HepG2 (cell line): ENCODE results near the gene DIPK1B. TPM values are rescaled to one million over a fixed set of nuclear protein-coding genes. Genes with fewer than 3 reads are reported as not detected.
A peak's percentile ranks its signal among the peaks of the same experiment; 100 is the strongest.

Source experiments
- FLYWCH1 ChIP-seq: sonication (generic); formaldehyde crosslinking; IDR thresholded peaks from 2 replicates; pipeline ENCODE4 v1.8.1; 2023; ENCODE audit warnings: mild to moderate bottlenecking, missing genetic modification reagents
- GZF1 ChIP-seq: sonication (generic); formaldehyde crosslinking; IDR thresholded peaks from 2 replicates; pipeline ENCODE4 v1.5.1; 2020; ENCODE audit warnings: mild to moderate bottlenecking, missing genetic modification reagents
- HNRNPH1 ChIP-seq: fragments of 200-400 bp; formaldehyde crosslinking; optimal IDR thresholded peaks from 2 replicates; pipeline ENCODE3; 2017; ENCODE audit warnings: mild to moderate bottlenecking, low read depth, low read length
- KDM1A ChIP-seq: IDR thresholded peaks from 2 replicates; pipeline ENCODE4 v1.6.1; 2016; ENCODE audit warnings: missing compliant biosample characterization
- NONO ChIP-seq, 2 experiments: fragments of 450-650 bp in 1 of 2; sonication (generic) in 1 of 2; formaldehyde crosslinking in 1 of 2; IDR thresholded peaks in 1 of 2; conservative IDR thresholded peaks in 1 of 2; 2 replicates each; pipeline versions ENCODE4 v1.6.1 to v1.8.0; 2017 to 2022; ENCODE audit warnings: mild to moderate bottlenecking in 1 of 2, missing genetic modification reagents in 1 of 2, moderate library complexity in 1 of 2
- PHF20 ChIP-seq: sonication (generic); formaldehyde crosslinking; IDR thresholded peaks from 2 replicates; pipeline ENCODE4 v1.5.0; 2020; ENCODE audit warnings: mild to moderate bottlenecking, missing genetic modification reagents
- RXRB ChIP-seq: IDR thresholded peaks from 2 replicates; pipeline ENCODE4 v1.6.1; 2016; ENCODE audit warnings: borderline replicate concordance, missing genetic modification reagents, missing compliant biosample characterization
- SALL2 ChIP-seq: sonication (generic); formaldehyde crosslinking; IDR thresholded peaks from 2 replicates; pipeline ENCODE4 v1.8.1; 2023; ENCODE audit warnings: mild to moderate bottlenecking, missing genetic modification reagents, inconsistent platforms
- TBX3 ChIP-seq: fragments of 450-650 bp; IDR thresholded peaks from 2 replicates; pipeline ENCODE4 v1.6.1; 2017; ENCODE audit warnings: antibody characterized with exemption, mild to moderate bottlenecking, inconsistent platforms, borderline replicate concordance
- ZNF350 ChIP-seq: sonication (generic); formaldehyde crosslinking; IDR thresholded peaks from 2 replicates; pipeline ENCODE4 v1.4.0; 2020; ENCODE audit warnings: mild to moderate bottlenecking, low read depth, missing genetic modification reagents, borderline replicate concordance
- ZNF383 ChIP-seq: sonication (generic); formaldehyde crosslinking; IDR thresholded peaks from 2 replicates; pipeline ENCODE4 v1.4.0; 2020; ENCODE audit warnings: missing genetic modification reagents, mild to moderate bottlenecking, borderline replicate concordance
- ZNF441 ChIP-seq: sonication (generic); formaldehyde crosslinking; IDR thresholded peaks from 2 replicates; pipeline ENCODE4 v1.7.0; 2021; ENCODE audit warnings: missing genetic modification reagents, borderline replicate concordance
- ZNF746 ChIP-seq: sonication (generic); formaldehyde crosslinking; IDR thresholded peaks from 2 replicates; pipeline ENCODE4 v1.8.0; 2022; ENCODE audit warnings: mild to moderate bottlenecking, missing genetic modification reagents
- ZSCAN31 ChIP-seq: sonication (generic); formaldehyde crosslinking; IDR thresholded peaks from 2 replicates; pipeline ENCODE4 v1.5.0; 2020; ENCODE audit warnings: low read depth, mild to moderate bottlenecking, missing genetic modification reagents
- polyA plus RNA-seq, 8 experiments: library from polyadenylated mRNA; depleted of rRNA in 3 of 8; stranded (reverse) in 7 of 8; unstranded in 1 of 8; fragments of >200 nt; fragmentation: Illumina TruSeq in 4 of 8; extraction: Trizol in 4 of 8; gene quantifications; 2 replicates each; pipeline versions ENCODE4 v1.2.1 to v1.2.3, GENCODE V29; 2011 to 2016; ENCODE audit warnings: low read depth in 4 of 8, missing spikeins in 1 of 8, mixed read lengths in 1 of 8; ENCODE audit not compliant: insufficient read depth in 1 of 8
- total RNA-seq, 5 experiments: library from RNA; depleted of rRNA; stranded (reverse); fragments of >200 nt; fragmentation: Illumina TruSeq; extraction: Trizol; gene quantifications; 2 replicates each; pipeline ENCODE4 v1.2.3, GENCODE V29; 2016; ENCODE audit warnings: low read depth in 1 of 5
- TF ChIP-seq, protein P1 (sequence below): sonication (generic); formaldehyde crosslinking; IDR thresholded peaks from 2 replicates; pipeline ENCODE4 v1.4.0; 2020; ENCODE audit warnings: mild to moderate bottlenecking, missing genetic modification reagents
- TF ChIP-seq, protein P2 (sequence below): sonication (generic); formaldehyde crosslinking; conservative IDR thresholded peaks from 2 replicates; pipeline ENCODE4 v1.4.0; 2020; ENCODE audit warnings: missing genetic modification reagents
- TF ChIP-seq, protein P3 (sequence below): sonication (generic); formaldehyde crosslinking; IDR thresholded peaks from 2 replicates; pipeline ENCODE4 v1.5.0; 2020; ENCODE audit warnings: mild to moderate bottlenecking, missing genetic modification reagents
- TF ChIP-seq, protein P4 (sequence below): sonication (generic); formaldehyde crosslinking; IDR thresholded peaks from 2 replicates; pipeline ENCODE4 v1.4.0; 2020; ENCODE audit warnings: low read depth, missing genetic modification reagents

The DIPK1B gene
- total and polyA plus RNA-seq, 2 of the 13 experiments (the other 11 are each of a cell fraction or from before 2014, with no cell fraction given), result 0.18 to 3.9 TPM

DNA sequence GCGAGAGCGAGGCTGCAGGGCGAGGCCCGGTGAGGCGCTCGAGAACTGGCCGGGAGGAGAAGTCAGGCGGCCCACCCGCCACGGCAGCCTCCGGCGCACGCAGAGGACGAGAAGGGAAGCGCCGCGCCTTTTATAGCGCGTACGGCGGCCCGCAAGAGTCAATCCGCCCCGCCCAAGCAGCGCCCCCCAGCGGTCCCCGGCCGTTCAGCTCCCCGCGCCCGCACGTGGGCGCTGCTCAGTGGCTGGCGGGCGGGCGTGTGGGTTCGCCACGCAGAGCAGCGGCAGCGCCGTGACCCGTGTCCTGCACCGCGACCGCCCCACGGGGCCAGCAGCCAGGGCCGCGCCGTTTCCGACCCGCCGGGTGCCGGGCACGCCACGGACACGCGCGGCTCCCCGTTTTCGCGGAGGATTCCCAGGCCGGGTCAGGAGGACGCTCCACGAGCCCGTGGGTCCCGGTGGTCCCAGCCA lies 15.7 kb downstream of the DIPK1B start (continued):
- TF ChIP-seq, protein P1, sequence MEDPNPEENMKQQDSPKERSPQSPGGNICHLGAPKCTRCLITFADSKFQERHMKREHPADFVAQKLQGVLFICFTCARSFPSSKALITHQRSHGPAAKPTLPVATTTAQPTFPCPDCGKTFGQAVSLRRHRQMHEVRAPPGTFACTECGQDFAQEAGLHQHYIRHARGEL (CRISPR knock-in tag), result no peak
- no peak; the same call in 1 of the 2 replicates for TF ChIP-seq FLYWCH1 (CRISPR knock-in tag)
- TF ChIP-seq ZNF383, result no peak
- TF ChIP-seq ZNF441 (CRISPR knock-in tag), result peak; percentile 83; the same call in 1 of the 2 replicates
- TF ChIP-seq, protein P2, sequence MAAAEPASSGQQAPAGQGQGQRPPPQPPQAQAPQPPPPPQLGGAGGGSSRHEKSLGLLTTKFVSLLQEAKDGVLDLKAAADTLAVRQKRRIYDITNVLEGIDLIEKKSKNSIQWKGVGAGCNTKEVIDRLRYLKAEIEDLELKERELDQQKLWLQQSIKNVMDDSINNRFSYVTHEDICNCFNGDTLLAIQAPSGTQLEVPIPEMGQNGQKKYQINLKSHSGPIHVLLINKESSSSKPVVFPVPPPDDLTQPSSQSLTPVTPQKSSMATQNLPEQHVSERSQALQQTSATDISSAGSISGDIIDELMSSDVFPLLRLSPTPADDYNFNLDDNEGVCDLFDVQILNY, result peak; percentile 73
- TF ChIP-seq, protein P3, sequence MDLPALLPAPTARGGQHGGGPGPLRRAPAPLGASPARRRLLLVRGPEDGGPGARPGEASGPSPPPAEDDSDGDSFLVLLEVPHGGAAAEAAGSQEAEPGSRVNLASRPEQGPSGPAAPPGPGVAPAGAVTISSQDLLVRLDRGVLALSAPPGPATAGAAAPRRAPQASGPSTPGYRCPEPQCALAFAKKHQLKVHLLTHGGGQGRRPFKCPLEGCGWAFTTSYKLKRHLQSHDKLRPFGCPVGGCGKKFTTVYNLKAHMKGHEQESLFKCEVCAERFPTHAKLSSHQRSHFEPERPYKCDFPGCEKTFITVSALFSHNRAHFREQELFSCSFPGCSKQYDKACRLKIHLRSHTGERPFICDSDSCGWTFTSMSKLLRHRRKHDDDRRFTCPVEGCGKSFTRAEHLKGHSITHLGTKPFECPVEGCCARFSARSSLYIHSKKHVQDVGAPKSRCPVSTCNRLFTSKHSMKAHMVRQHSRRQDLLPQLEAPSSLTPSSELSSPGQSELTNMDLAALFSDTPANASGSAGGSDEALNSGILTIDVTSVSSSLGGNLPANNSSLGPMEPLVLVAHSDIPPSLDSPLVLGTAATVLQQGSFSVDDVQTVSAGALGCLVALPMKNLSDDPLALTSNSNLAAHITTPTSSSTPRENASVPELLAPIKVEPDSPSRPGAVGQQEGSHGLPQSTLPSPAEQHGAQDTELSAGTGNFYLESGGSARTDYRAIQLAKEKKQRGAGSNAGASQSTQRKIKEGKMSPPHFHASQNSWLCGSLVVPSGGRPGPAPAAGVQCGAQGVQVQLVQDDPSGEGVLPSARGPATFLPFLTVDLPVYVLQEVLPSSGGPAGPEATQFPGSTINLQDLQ, result no peak
- no peak for TF ChIP-seq KDM1A (CRISPR knock-in tag)
- TF ChIP-seq SALL2, result peak; percentile 98
- TF ChIP-seq TBX3, result no peak
- TF ChIP-seq PHF20 (CRISPR knock-in tag), result peak; percentile 78
- peak; percentile 79 for TF ChIP-seq ZNF746 (CRISPR knock-in tag)
- TF ChIP-seq GZF1 (CRISPR knock-in tag), result no peak
- peak; percentile 82 for TF ChIP-seq ZSCAN31 (CRISPR knock-in tag)
- TF ChIP-seq, protein P4, sequence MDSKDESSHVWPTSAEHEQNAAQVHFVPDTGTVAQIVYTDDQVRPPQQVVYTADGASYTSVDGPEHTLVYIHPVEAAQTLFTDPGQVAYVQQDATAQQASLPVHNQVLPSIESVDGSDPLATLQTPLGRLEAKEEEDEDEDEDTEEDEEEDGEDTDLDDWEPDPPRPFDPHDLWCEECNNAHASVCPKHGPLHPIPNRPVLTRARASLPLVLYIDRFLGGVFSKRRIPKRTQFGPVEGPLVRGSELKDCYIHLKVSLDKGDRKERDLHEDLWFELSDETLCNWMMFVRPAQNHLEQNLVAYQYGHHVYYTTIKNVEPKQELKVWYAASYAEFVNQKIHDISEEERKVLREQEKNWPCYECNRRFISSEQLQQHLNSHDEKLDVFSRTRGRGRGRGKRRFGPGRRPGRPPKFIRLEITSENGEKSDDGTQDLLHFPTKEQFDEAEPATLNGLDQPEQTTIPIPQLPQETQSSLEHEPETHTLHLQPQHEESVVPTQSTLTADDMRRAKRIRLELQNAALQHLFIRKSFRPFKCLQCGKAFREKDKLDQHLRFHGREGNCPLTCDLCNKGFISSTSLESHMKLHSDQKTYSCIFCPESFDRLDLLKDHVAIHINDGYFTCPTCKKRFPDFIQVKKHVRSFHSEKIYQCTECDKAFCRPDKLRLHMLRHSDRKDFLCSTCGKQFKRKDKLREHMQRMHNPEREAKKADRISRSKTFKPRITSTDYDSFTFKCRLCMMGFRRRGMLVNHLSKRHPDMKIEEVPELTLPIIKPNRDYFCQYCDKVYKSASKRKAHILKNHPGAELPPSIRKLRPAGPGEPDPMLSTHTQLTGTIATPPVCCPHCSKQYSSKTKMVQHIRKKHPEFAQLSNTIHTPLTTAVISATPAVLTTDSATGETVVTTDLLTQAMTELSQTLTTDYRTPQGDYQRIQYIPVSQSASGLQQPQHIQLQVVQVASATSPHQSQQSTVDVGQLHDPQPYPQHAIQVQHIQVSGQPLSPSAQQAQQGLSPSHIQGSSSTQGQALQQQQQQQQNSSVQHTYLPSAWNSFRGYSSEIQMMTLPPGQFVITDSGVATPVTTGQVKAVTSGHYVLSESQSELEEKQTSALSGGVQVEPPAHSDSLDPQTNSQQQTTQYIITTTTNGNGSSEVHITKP, result no peak
- no peak for TF ChIP-seq HNRNPH1
- TF ChIP-seq NONO (IDR thresholded peaks at IDR 0.05), result no peak
- peak; percentile 95; the same call in 1 of the 2 replicates for TF ChIP-seq NONO (CRISPR knock-in tag; conservative IDR thresholded peaks at IDR 0.05)
- TF ChIP-seq RXRB, result peak; percentile 63; the same call in 1 of the 2 replicates
- no peak for TF ChIP-seq ZNF350 (CRISPR knock-in tag)
